SK-N-SH (cell line): ENCODE results near the gene MTCH1.

Experiments used
- MAX ChIP-seq: IDR thresholded peaks from 2 replicates; pipeline ENCODE4 v1.4.0; 2012; ENCODE audit warnings: low read depth
- TAF1 ChIP-seq: IDR thresholded peaks from 2 replicates; pipeline ENCODE4 v1.6.1; 2012; ENCODE audit warnings: low read depth, mild to moderate bottlenecking, low read length, moderate library complexity, borderline replicate concordance

- TF ChIP-seq TAF1 (no peak), MAX (no peak)
These were observed 24.3 kb downstream of the MTCH1 start for GRCh38 chr6:36961441-36962435.
